ENCODE data around the gene C1orf167. TPM values are rescaled to one million over a fixed set of nuclear protein-coding genes. Genes with fewer than 3 reads are reported as not detected.

The C1orf167 gene
- polyA plus RNA-seq, 1 experiment, result 0.11 TPM

DNA sequence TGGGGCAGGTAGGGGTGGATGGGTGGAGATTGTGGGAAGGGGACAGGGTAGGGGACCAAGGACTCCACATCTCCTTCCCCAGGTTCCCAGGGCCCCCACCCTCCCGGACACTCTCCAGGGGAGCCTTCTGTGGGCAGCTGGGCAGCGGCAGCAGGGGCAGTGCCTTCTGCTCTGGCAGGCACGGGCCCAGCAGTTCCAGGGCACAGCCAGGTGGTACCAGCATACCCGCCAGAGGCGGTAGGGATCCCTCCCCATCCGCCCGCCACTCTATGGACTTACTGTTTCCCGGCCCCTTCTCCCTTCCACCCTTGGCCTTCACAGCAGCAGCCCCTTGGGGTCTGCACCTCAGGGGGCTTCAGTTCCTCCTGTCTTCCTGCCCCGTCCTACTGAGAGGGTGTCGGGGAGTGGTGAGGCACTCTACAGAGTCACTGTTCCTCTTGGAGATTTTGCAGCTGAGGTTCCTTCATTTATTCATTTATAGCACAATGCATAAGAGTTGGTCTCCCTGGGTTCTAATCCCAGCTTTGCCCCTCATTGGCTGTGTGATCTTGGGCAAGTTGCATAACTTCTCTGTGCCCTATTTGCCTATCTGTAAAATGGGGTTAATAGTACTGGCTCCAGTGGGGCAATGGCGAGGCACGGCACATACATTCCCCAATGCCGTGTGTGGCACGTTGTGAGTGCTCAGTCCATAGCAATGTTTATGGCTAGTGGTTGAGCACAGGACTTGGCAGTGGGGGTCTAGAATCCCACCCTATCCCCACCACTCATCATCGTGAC, 17.0 kb downstream of the C1orf167 start:
- TF ChIP-seq, protein P1, sequence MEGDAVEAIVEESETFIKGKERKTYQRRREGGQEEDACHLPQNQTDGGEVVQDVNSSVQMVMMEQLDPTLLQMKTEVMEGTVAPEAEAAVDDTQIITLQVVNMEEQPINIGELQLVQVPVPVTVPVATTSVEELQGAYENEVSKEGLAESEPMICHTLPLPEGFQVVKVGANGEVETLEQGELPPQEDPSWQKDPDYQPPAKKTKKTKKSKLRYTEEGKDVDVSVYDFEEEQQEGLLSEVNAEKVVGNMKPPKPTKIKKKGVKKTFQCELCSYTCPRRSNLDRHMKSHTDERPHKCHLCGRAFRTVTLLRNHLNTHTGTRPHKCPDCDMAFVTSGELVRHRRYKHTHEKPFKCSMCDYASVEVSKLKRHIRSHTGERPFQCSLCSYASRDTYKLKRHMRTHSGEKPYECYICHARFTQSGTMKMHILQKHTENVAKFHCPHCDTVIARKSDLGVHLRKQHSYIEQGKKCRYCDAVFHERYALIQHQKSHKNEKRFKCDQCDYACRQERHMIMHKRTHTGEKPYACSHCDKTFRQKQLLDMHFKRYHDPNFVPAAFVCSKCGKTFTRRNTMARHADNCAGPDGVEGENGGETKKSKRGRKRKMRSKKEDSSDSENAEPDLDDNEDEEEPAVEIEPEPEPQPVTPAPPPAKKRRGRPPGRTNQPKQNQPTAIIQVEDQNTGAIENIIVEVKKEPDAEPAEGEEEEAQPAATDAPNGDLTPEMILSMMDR (IDR thresholded peaks at IDR 0.05; ENCODE audit: low read depth, low read length), result no peak
- ChIA-PET CTCF (interaction anchor here (1.0 kb wide), 1 partner anchor 68 kb away, joined by 3 read pairs; no protein-coding TSS in a partner anchor), POLR2A (no interaction called here)
- DNase-seq (ENCODE audit: low read depth, low spot score), result no peak
- Histone ChIP-seq H3K27ac (ENCODE audit: low read depth, low read length) (no peak overlapping the region), H3K9me3 (ENCODE audit: control insufficient read depth, insufficient read depth, low read length) (peaks cover 4% of the 10 kb centered on the region; the same call in 1 of the 2 replicates), H3K4me3 (ENCODE audit: low read depth, low read length) (no peak overlapping the region), H3K27me3 (ENCODE audit: control insufficient read depth, insufficient read depth, low read length) (peaks cover 2% of the 10 kb centered on the region)

DNA sequence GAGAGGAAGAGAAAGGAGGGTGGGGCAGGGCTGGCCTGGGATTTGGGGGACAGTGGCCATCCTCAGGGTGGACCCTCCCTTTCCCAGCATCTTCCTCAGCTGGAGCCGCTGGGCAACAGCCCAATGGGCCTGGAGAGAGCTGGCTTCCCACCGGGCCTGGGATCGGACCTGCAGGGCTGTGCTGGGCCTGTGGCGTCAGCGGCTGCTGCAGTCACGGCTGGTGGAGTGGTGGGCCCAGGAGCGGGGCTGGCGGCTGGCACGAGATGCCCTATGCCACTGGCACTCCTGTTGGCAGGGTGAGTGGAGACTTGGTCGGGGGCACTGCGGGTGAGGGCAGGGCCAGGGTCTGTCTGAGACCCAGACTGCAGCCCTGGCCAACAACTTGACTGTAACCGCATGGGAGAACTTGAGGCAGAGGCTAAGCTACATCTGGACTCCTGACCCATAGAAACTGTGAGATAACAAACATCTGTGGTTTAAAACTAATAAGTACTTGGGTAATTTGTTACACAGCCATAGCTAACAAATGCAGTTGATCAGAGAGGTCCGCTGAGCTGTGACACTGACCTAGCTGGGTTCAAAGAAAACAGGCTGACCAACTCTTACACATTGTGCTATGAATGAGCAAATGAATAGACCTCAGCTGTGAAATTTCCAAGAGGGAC, 17.9 kb downstream of the C1orf167 start:
- Histone ChIP-seq H3K27ac (ENCODE audit: low read depth, low read length) (no peak overlapping the region), H3K27me3 (ENCODE audit: control insufficient read depth, insufficient read depth, low read length) (peaks cover 2% of the 10 kb centered on the region), H3K9me3 (ENCODE audit: control insufficient read depth, insufficient read depth, low read length) (peaks cover 4% of the 10 kb centered on the region; the same call in 1 of the 2 replicates), H3K4me3 (ENCODE audit: low read depth, low read length) (no peak overlapping the region)
- TF ChIP-seq, protein P1 (IDR thresholded peaks at IDR 0.05; ENCODE audit: low read depth, low read length), result no peak
- no peak for DNase-seq (ENCODE audit: low read depth, low spot score)
- ChIA-PET CTCF (interaction anchor here (1.0 kb wide), 1 partner anchor 69 kb away, joined by 3 read pairs; no protein-coding TSS in a partner anchor), POLR2A (no interaction called here)

DNA sequence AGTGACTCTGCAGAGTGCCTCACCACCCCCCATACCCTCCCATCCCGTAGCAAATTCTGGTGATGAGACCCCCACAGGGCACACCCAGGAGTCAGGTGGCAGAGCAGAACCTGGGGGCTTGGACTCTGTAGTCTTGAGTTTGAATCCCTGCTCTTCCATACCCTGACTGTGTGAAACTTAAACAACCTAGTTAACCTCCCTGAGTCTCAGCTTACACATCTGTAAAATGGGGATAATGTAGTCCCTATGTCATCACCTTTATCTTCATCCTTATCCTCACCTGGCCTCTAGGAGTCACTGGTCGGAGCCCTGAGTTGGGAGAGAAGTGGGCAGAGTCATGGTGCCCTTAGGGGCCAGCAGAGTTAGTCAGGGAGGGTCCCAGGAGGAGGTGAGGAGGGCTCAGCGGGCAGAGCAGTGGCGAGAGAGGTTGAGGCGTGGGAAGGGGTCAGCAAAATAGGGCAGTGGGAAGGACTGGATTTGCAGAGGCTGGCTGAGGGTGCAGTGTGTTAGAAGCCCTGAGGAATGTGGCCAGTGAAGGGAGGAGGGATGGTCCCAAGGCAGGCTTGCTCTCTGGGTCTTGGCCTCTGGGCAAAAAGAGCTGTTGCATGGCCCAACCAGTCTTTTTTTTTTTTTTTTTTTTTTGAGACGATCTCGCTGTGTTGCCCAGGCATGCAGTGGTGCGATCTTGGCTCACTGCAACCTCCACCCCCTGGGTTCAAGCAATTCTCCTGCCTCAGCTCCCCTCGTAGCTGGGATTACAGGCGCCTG, 18.6 kb downstream of the C1orf167 start:
- POLR2A ChIA-PET, result no interaction called here
- CTCF ChIA-PET, result interaction anchor here (0.6 kb wide), 1 partner anchor 31 kb away, joined by 3 read pairs; no protein-coding TSS in a partner anchor
- no peak overlapping the region for H3K27ac ChIP-seq (ENCODE audit: low read depth, low read length)

DNA sequence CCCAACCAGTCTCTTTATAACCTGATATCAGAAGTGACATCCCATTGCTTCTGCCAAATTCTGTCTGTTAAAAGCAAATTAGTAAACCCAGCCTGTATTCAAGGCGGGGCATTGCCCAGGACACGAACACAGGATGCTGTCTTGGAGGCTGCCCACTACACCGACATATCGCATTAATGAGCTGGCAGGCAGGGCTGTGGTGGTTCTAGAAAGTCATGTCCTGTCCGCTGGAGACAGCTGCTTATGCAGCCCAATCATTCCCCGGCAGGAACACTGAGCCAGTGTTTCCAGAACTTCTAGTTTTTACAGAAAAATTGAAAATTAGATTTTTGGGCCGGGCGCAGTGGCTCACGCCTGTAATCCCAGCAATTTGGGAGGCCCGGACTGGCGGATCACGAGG, 19.3 kb downstream of the C1orf167 start:
- ChIA-PET CTCF (no interaction called here), POLR2A (no interaction called here)
- Histone ChIP-seq H3K9me3 (ENCODE audit: control insufficient read depth, insufficient read depth, low read length) (peaks cover 4% of the 10 kb centered on the region; the same call in 1 of the 2 replicates), H3K4me3 (ENCODE audit: low read depth, low read length) (no peak overlapping the region), H3K27me3 (ENCODE audit: control insufficient read depth, insufficient read depth, low read length) (no peaks in the 10 kb centered on the region), H3K27ac (ENCODE audit: low read depth, low read length) (no peak overlapping the region)
- no peak for DNase-seq (ENCODE audit: low read depth, low spot score)
- TF ChIP-seq, protein P1 (IDR thresholded peaks at IDR 0.05; ENCODE audit: low read depth, low read length), result no peak

More for the DNA sequence above, 18.6 kb downstream of the C1orf167 start:
- TF ChIP-seq, protein P1 (IDR thresholded peaks at IDR 0.05; ENCODE audit: low read depth, low read length), result no peak
- DNase-seq (ENCODE audit: low read depth, low spot score), result no peak
- Histone ChIP-seq H3K4me3 (ENCODE audit: low read depth, low read length) (no peak overlapping the region), H3K9me3 (ENCODE audit: control insufficient read depth, insufficient read depth, low read length) (peaks cover 4% of the 10 kb centered on the region; the same call in 1 of the 2 replicates), H3K27me3 (ENCODE audit: control insufficient read depth, insufficient read depth, low read length) (peaks cover 2% of the 10 kb centered on the region)
